Measurements from ENCODE around the gene OTOG. TPM values are rescaled to one million over a fixed set of nuclear protein-coding genes. Genes with fewer than 3 reads are reported as not detected.

Gene OTOG
- total and polyA plus RNA-seq, 7 donors = under 0.01 TPM; not detected in 5

- 87 to 88% methylated on average over 1 of the region's 1 CpG for WGBS, 2 donors
- no peaks in the 10 kb centered on the region for H3K4me1 ChIP-seq
- H3K36me3 ChIP-seq = no peaks in the 10 kb centered on the region
- intact Hi-C loops (cut with DNase I) = no loop called here
- H3K9me3 ChIP-seq = peaks cover 0 to 6% (median 0%) of the 10 kb centered on the region in 4 donors
- no peaks in the 10 kb centered on the region for H3K27me3 ChIP-seq
- TF ChIP-seq EP300 (IDR thresholded peaks at IDR 0.05) = no peak
- no peak for TF ChIP-seq CTCF (IDR thresholded peaks at IDR 0.05)
- no peak for TF ChIP-seq POLR2AphosphoS5 (IDR thresholded peaks at IDR 0.05)
- no peak for TF ChIP-seq POLR2A (IDR thresholded peaks at IDR 0.05)
- no peak overlapping the region for H3K4me3 ChIP-seq
- DNase-seq = no peak
- no peak overlapping the region for H3K27ac ChIP-seq
Observed at GRCh38 chr11:17673951-17674350, 126.9 kb downstream of the OTOG start.

- no peak for TF ChIP-seq POLR2AphosphoS5 (IDR thresholded peaks at IDR 0.05)
- no peak for TF ChIP-seq CTCF (IDR thresholded peaks at IDR 0.05)
- no peak for TF ChIP-seq POLR2A (IDR thresholded peaks at IDR 0.05)
- no peak for TF ChIP-seq EP300 (IDR thresholded peaks at IDR 0.05)
- H3K4me1 ChIP-seq = no peaks in the 10 kb centered on the region
- no peaks in the 10 kb centered on the region for H3K9me3 ChIP-seq
- intact Hi-C loops (cut with DNase I) = no loop called here
- H3K27me3 ChIP-seq = peaks cover 0 to 5% (median 0%) of the 10 kb centered on the region in 3 donors
- no peak for DNase-seq
- no peak overlapping the region for H3K27ac ChIP-seq
- H3K4me3 ChIP-seq = no peak overlapping the region
- no peaks in the 10 kb centered on the region for H3K36me3 ChIP-seq
Observed at GRCh38 chr11:17682848-17683247, 135.8 kb downstream of the OTOG start.

- no peak overlapping the region for H3K27ac ChIP-seq
- no peaks in the 10 kb centered on the region for H3K4me1 ChIP-seq
- 59 to 73% methylated on average over 12 of the region's 12 CpGs for WGBS, 2 donors
- TF ChIP-seq POLR2A (IDR thresholded peaks at IDR 0.05) = no peak
- TF ChIP-seq POLR2AphosphoS5 (IDR thresholded peaks at IDR 0.05) = no peak
- TF ChIP-seq CTCF (IDR thresholded peaks at IDR 0.05) = no peak
- TF ChIP-seq EP300 (IDR thresholded peaks at IDR 0.05) = no peak
- H3K27me3 ChIP-seq = peaks cover 0 to 5% (median 0%) of the 10 kb centered on the region in 3 donors
- DNase-seq = no peak
- intact Hi-C loops (cut with DNase I) = no loop called here
- no peaks in the 10 kb centered on the region for H3K9me3 ChIP-seq
- no peak overlapping the region for H3K4me3 ChIP-seq
- no peaks in the 10 kb centered on the region for H3K36me3 ChIP-seq
Observed at GRCh38 chr11:17683377-17684161, 136.5 kb downstream of the OTOG start.

- 75 to 85% methylated on average over 5 of the region's 5 CpGs for WGBS, 2 donors
- Histone ChIP-seq H3K27ac (no peak overlapping the region), H3K27me3 (peaks cover 0 to 5% (median 0%) of the 10 kb centered on the region in 3 donors), H3K36me3 (no peaks in the 10 kb centered on the region), H3K4me3 (no peak overlapping the region), H3K4me1 (no peaks in the 10 kb centered on the region), H3K9me3 (no peaks in the 10 kb centered on the region)
- no peak for TF ChIP-seq CTCF (IDR thresholded peaks at IDR 0.05)
- no peak for TF ChIP-seq POLR2AphosphoS5 (IDR thresholded peaks at IDR 0.05)
- TF ChIP-seq EP300 (IDR thresholded peaks at IDR 0.05) = no peak
- TF ChIP-seq POLR2A (IDR thresholded peaks at IDR 0.05) = no peak
- no peak for DNase-seq
- intact Hi-C loops (cut with DNase I) = no loop called here
Observed at GRCh38 chr11:17684550-17684949, 137.5 kb downstream of the OTOG start.
